Measurements from ENCODE around the gene PLA2G2D. TPM values are rescaled to one million over a fixed set of nuclear protein-coding genes. Genes with fewer than 3 reads are reported as not detected.

PLA2G2D gene
- total RNA-seq, 2 donors from 2014 or later = not detected

DNA sequence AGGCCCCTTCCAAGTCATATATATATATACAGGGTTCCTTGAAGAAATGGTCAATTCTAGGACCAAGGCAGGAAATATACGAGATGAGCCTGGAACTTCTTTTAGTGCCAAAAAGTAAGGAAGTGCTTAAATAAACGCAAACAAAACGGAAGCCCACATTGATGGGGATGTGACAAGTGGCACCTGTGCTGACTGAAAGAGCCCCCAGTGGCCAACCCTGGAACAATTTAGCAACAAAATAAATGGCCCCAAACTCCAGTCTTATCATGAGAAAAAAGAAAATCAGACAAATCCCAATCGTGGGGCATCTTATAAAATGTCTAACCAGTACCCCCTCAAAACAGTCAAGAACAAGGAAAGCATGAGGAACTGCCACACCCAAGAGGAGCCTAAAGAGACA is 31.7 kb downstream of the PLA2G2D start:
- no peak overlapping the region for H3K4me3 Mint-ChIP-seq
- Histone ChIP-seq H3K27ac (ENCODE audit: low read depth, low read length) (no peak overlapping the region), H3K4me1 (ENCODE audit: control insufficient read depth, insufficient read depth, low read length) (no peaks in the 10 kb centered on the region), H3K9me3 (ENCODE audit: control insufficient read depth, low read length) (no peaks in the 10 kb centered on the region), H3K36me3 (ENCODE audit: control insufficient read depth, insufficient read depth, low read length) (no peaks in the 10 kb centered on the region), H3K4me3 (ENCODE audit: low read length) (no peak overlapping the region), H3K9ac (ENCODE audit: extremely low read depth, low read length, poor library complexity, severe bottlenecking) (no peak overlapping the region), H3K27me3 (ENCODE audit: control insufficient read depth, insufficient read depth, low read length, poor library complexity, severe bottlenecking) (peaks cover 5% of the 10 kb centered on the region)
- 83 to 90% methylated on average over 2 to 4 of the region's 4 CpGs for WGBS, 2 experiments (ENCODE audit: insufficient coverage in 1 of 2, insufficient read length in 1 of 2)
- TF ChIP-seq, protein P1, sequence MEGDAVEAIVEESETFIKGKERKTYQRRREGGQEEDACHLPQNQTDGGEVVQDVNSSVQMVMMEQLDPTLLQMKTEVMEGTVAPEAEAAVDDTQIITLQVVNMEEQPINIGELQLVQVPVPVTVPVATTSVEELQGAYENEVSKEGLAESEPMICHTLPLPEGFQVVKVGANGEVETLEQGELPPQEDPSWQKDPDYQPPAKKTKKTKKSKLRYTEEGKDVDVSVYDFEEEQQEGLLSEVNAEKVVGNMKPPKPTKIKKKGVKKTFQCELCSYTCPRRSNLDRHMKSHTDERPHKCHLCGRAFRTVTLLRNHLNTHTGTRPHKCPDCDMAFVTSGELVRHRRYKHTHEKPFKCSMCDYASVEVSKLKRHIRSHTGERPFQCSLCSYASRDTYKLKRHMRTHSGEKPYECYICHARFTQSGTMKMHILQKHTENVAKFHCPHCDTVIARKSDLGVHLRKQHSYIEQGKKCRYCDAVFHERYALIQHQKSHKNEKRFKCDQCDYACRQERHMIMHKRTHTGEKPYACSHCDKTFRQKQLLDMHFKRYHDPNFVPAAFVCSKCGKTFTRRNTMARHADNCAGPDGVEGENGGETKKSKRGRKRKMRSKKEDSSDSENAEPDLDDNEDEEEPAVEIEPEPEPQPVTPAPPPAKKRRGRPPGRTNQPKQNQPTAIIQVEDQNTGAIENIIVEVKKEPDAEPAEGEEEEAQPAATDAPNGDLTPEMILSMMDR (conservative IDR thresholded peaks at IDR 0.05) = peak; percentile 66
- H3K27ac Mint-ChIP-seq = no peak overlapping the region
- peaks cover 15% of the 10 kb centered on the region for H3K4me1 Mint-ChIP-seq
- no peak for DNase-seq
- H3K36me3 Mint-ChIP-seq (ENCODE audit: low read depth) = no peaks in the 10 kb centered on the region
- H3K9me3 Mint-ChIP-seq = no peaks in the 10 kb centered on the region
- H3K27me3 Mint-ChIP-seq (ENCODE audit: insufficient read depth) = peaks cover 10% of the 10 kb centered on the region

DNA sequence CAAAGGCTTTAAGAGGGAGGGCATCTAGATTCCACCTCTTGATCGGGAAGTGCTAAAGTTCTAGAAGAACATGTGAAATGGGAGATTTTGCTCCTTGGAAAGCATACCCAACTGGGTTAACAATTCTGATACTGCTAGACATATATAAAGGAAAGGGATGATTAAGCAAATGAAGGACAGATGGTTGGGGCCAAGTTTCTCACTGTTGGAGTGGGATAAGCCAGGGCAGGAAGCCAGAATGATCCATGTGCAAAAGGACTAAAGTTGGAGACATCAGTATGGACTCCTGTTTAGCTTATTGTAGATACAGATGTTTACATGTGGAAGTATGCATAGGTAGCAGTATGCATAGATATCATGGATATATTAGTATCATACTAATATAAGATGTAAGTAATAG is 32.5 kb downstream of the PLA2G2D start:
- WGBS, 2 experiments (ENCODE audit: insufficient coverage in 1 of 2, insufficient read length in 1 of 2) = 88 to 92% methylated on average over 1 of the region's 1 CpG
- TF ChIP-seq, protein P1 (conservative IDR thresholded peaks at IDR 0.05) = no peak
- no peak overlapping the region for H3K4me3 Mint-ChIP-seq

DNA sequence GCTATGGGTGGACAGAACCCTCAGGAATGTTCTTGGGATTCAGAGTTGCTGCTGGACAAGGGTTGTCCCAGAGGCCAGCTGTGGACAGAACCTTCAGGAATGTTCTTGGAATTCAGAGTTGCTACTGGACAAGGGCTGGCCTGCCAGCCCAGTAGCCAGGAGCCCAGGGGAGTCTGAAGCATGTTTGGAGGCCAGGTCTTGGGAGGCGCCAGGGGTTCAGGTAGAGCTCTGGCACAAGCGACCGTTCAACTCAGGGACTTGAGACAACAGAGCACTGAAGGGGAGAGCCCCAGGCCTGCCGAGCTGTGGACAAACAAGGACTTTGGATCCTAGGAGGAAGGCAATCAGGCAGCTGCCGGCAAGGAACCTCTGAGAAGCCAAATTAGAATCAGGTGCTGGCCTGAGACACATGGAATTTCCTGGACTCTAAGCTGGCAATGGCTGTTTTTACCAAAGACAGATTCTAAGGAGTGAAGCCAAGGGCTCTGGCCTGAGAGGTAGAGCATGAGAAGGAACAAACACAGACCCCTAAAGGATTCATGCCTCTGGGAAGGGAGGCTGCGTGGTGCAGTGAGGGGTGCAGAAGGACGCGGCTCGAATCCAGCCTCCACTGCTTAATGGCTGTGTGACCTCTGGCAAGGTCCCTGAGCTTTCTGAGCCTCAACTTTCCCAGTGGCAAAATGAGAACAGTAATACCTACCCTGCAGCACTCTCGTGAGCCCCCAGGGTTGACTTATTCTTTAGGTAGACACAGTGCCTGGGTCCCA is 36.0 kb downstream of the PLA2G2D start:
- no peaks in the 10 kb centered on the region for H3K9me3 ChIP-seq (ENCODE audit: control insufficient read depth, low read length)
- H3K27me3 ChIP-seq (ENCODE audit: control insufficient read depth, insufficient read depth, low read length, poor library complexity, severe bottlenecking) = no peaks in the 10 kb centered on the region
- no peak overlapping the region for H3K27ac ChIP-seq (ENCODE audit: low read depth, low read length)
- TF ChIP-seq, protein P1 (conservative IDR thresholded peaks at IDR 0.05) = no peak
- no peak overlapping the region for H3K9ac ChIP-seq (ENCODE audit: extremely low read depth, low read length, poor library complexity, severe bottlenecking)
- no peak for DNase-seq
- Mint-ChIP-seq H3K27me3 (ENCODE audit: insufficient read depth) (no peaks in the 10 kb centered on the region), H3K4me1 (peaks cover 32% of the 10 kb centered on the region), H3K27ac (no peak overlapping the region), H3K9me3 (no peaks in the 10 kb centered on the region), H3K36me3 (ENCODE audit: low read depth) (no peaks in the 10 kb centered on the region), H3K4me3 (no peak overlapping the region)
- 79 to 93% methylated on average over 5 to 10 of the region's 10 CpGs for WGBS, 2 experiments (ENCODE audit: insufficient coverage in 1 of 2, insufficient read length in 1 of 2)
- H3K36me3 ChIP-seq (ENCODE audit: control insufficient read depth, insufficient read depth, low read length) = no peaks in the 10 kb centered on the region
- no peaks in the 10 kb centered on the region for H3K4me1 ChIP-seq (ENCODE audit: control insufficient read depth, insufficient read depth, low read length)
- no peak overlapping the region for H3K4me3 ChIP-seq (ENCODE audit: low read length)

More for the DNA sequence above, 32.5 kb downstream of the PLA2G2D start:
- no peak overlapping the region for H3K27ac ChIP-seq (ENCODE audit: low read depth, low read length)
- Mint-ChIP-seq H3K27me3 (ENCODE audit: insufficient read depth) (peaks cover 2% of the 10 kb centered on the region), H3K36me3 (ENCODE audit: low read depth) (no peaks in the 10 kb centered on the region), H3K27ac (no peak overlapping the region), H3K9me3 (no peaks in the 10 kb centered on the region), H3K4me1 (peaks cover 17% of the 10 kb centered on the region)
- H3K9ac ChIP-seq (ENCODE audit: extremely low read depth, low read length, poor library complexity, severe bottlenecking) = no peak overlapping the region
- no peaks in the 10 kb centered on the region for H3K36me3 ChIP-seq (ENCODE audit: control insufficient read depth, insufficient read depth, low read length)
- no peak for DNase-seq
- H3K9me3 ChIP-seq (ENCODE audit: control insufficient read depth, low read length) = no peaks in the 10 kb centered on the region
- no peaks in the 10 kb centered on the region for H3K27me3 ChIP-seq (ENCODE audit: control insufficient read depth, insufficient read depth, low read length, poor library complexity, severe bottlenecking)
- H3K4me3 ChIP-seq (ENCODE audit: low read length) = no peak overlapping the region
- no peaks in the 10 kb centered on the region for H3K4me1 ChIP-seq (ENCODE audit: control insufficient read depth, insufficient read depth, low read length)
